K562 (cell line): ENCODE data around the gene RAB40B. TPM values are rescaled to one million over a fixed set of nuclear protein-coding genes. Genes with fewer than 3 reads are reported as not detected.

Experiments used
- ATAC-seq: fragments of 200-7000 bp; cut with Tn5 transposase; 3 replicates; pipeline ENCODE4 v1.9.1; 2020; ENCODE audit warnings: moderate library complexity
- BruUV-seq: library from RNA; stranded (reverse); fragments of 400-500 nt; replicated peaks from 2 replicates; lab custom pipeline; 2021; lab: Mats Ljungman, UMichigan
- CTCF ChIA-PET: fragments of 300-600 bp; formaldehyde crosslinking; extraction: SDS; loops from one replicate; lab custom pipeline; 2021; ENCODE audit warnings: low intra/inter-chr PET ratio; lab: Yijun Ruan, JAX
- POLR2A ChIA-PET: fragments of 300-600, 350-650 bp; sonication (Branson Sonifier 250); formaldehyde crosslinking; extraction: SDS; loops from one replicate; lab custom pipeline; 2021; ENCODE audit warnings: antibody characterized with exemption, inconsistent platforms; lab: Yijun Ruan, JAX
- DNase-seq, 4 experiments: peaks; one replicate each; pipeline versions ENCODE4 v3.0.0 to v3.0.0-alpha.2; 2011 to 2018; ENCODE audit warnings: low spot score in 3 of 4, mixed read lengths in 3 of 4; ENCODE audit errors: extremely low read depth in 1 of 4
- FAIRE-seq: peaks from 2 replicates; lab custom pipeline; 2011; peaks lifted over from hg19 to GRCh38; lab: Jason Lieb, UNC
- H2AFZ ChIP-seq: 2 replicates; pipeline ENCODE4 v1.6.0; 2011; ENCODE audit warnings: low read depth, low read length, control low read depth, inconsistent platforms
- H3K27ac ChIP-seq: fragments of 200-600 bp; 3 replicates; pipeline ENCODE4 v1.8.0; 2011; ENCODE audit warnings: low read depth, mild to moderate bottlenecking, control low read depth, inconsistent platforms, low read length, moderate library complexity, mixed read lengths; ENCODE audit errors: extremely low read depth
- H3K27me3 ChIP-seq, 2 experiments: fragments of 300-600 bp in 1 of 2; 2 replicates in 1 of 2; 3 replicates in 1 of 2; pipeline versions ENCODE4 v1.6.0 to v1.8.0; 2011; ENCODE audit warnings: inconsistent platforms in 2 of 2, low read length in 2 of 2, mild to moderate bottlenecking in 1 of 2, mixed read lengths in 1 of 2, moderate library complexity in 1 of 2; ENCODE audit not compliant: control insufficient read depth in 2 of 2, insufficient read depth in 2 of 2
- H3K36me3 ChIP-seq: fragments of 300-600 bp; 3 replicates; pipeline ENCODE4 v1.8.0; 2011; ENCODE audit warnings: mild to moderate bottlenecking, low read length, inconsistent platforms; ENCODE audit not compliant: control insufficient read depth, insufficient read depth
- H3K4me1 ChIP-seq, 2 experiments: fragments of 200-600 bp in 1 of 2; replicated peaks in 1 of 2; 2 replicates in 1 of 2; 3 replicates in 1 of 2; pipeline versions ENCODE4 v1.5.1 to v1.8.0; 2011; ENCODE audit warnings: inconsistent platforms in 2 of 2, low read length in 2 of 2, mild to moderate bottlenecking in 1 of 2, mixed read lengths in 1 of 2, moderate library complexity in 1 of 2; ENCODE audit not compliant: control insufficient read depth in 2 of 2, insufficient read depth in 2 of 2
- H3K4me2 ChIP-seq: 2 replicates; pipeline ENCODE4 v1.6.1; 2011; ENCODE audit warnings: low read length, control low read depth, inconsistent platforms, mixed read lengths; ENCODE audit not compliant: insufficient read depth
- H3K4me3 ChIP-seq: fragments of 200-600 bp; sonication (generic), shearing (Covaris generic); 2 replicates; pipeline ENCODE4 v1.5.1; 2016; ENCODE audit warnings: control low read depth, inconsistent platforms
- H3K79me2 ChIP-seq: fragments of 200-600 bp; 3 replicates; pipeline ENCODE4 v1.8.0; 2011; ENCODE audit warnings: low read length, inconsistent platforms; ENCODE audit not compliant: control insufficient read depth, insufficient read depth
- H3K9ac ChIP-seq, 2 experiments: 2 replicates each; pipeline versions ENCODE4 v1.6.0 to v1.6.1; 2011; ENCODE audit warnings: low read depth in 2 of 2, low read length in 2 of 2, control low read depth in 1 of 2, inconsistent platforms in 1 of 2, mild to moderate bottlenecking in 1 of 2, mixed read lengths in 1 of 2; ENCODE audit not compliant: insufficient read depth in 1 of 2
- H3K9me1 ChIP-seq: one replicate; pipeline ENCODE4 v1.6.0; 2011; ENCODE audit warnings: inconsistent platforms, mild to moderate bottlenecking, low read length, moderate library complexity; ENCODE audit not compliant: control insufficient read depth, insufficient read depth
- H3K9me3 ChIP-seq: replicated peaks from 2 replicates; pipeline ENCODE4 v1.5.1; 2011; ENCODE audit warnings: low read depth, low read length, inconsistent platforms; ENCODE audit not compliant: control insufficient read depth, insufficient read depth
- H4K20me1 ChIP-seq: replicated peaks from 2 replicates; pipeline ENCODE4 v1.6.1; 2011; ENCODE audit warnings: low read length, inconsistent platforms, mixed read lengths; ENCODE audit not compliant: control insufficient read depth, insufficient read depth
- AFF1 ChIP-seq, 2 experiments: fragments of 450-650 bp; IDR thresholded peaks; 2 replicates each; pipeline ENCODE4 v1.6.1; 2018; ENCODE audit warnings: mild to moderate bottlenecking in 2 of 2, low read depth in 1 of 2; ENCODE audit not compliant: partially characterized antibody in 2 of 2
- BHLHE40 ChIP-seq: IDR thresholded peaks from 2 replicates; pipeline ENCODE4 v1.6.1; 2011; ENCODE audit warnings: low read length, improper control_type of control experiment
- CHCHD3 ChIP-seq: fragments of 250-450 bp; sonication (Bioruptor Pico); IDR thresholded peaks from 2 replicates; pipeline ENCODE4 v2.1.2; 2022; ENCODE audit warnings: mild to moderate bottlenecking
- ETS2 ChIP-seq: IDR thresholded peaks from 2 replicates; pipeline ENCODE4 v1.6.1; 2016; ENCODE audit warnings: borderline replicate concordance, missing genetic modification characterization, mild to moderate bottlenecking, moderate library complexity, missing compliant biosample characterization; ENCODE audit not compliant: poor library complexity, severe bottlenecking
- FOXP1 ChIP-seq: sonication (generic); formaldehyde crosslinking; IDR thresholded peaks from 2 replicates; pipeline ENCODE4 v1.8.0; 2022; ENCODE audit warnings: mild to moderate bottlenecking, missing genetic modification reagents
- HDAC1 ChIP-seq, 2 experiments: fragments of 450-650 bp; IDR thresholded peaks; 2 replicates each; pipeline ENCODE4 v1.6.1; 2016 to 2017; ENCODE audit warnings: inconsistent platforms in 1 of 2, mild to moderate bottlenecking in 1 of 2, moderate library complexity in 1 of 2
- HEY1 ChIP-seq: fragments of 250-450 bp; sonication (Bioruptor Pico); IDR thresholded peaks from 2 replicates; pipeline ENCODE4 v1.5.0; 2020; ENCODE audit warnings: mild to moderate bottlenecking, moderate library complexity, borderline replicate concordance
- HMGN3 ChIP-seq: IDR thresholded peaks from 2 replicates; pipeline ENCODE4 v1.6.1; 2011; ENCODE audit warnings: borderline replicate concordance, low read depth, mild to moderate bottlenecking, mixed read lengths, low read length; ENCODE audit not compliant: insufficient read length; ENCODE audit errors: extremely low read depth
- KDM1A ChIP-seq, 2 experiments: fragments of 450-650 bp; IDR thresholded peaks; 2 replicates each; pipeline ENCODE4 v1.6.1; 2016; ENCODE audit warnings: mild to moderate bottlenecking in 2 of 2
- POLR3A ChIP-seq: IDR thresholded peaks from 2 replicates; pipeline ENCODE4 v1.6.1; 2011; ENCODE audit warnings: borderline replicate concordance, mild to moderate bottlenecking, moderate library complexity; ENCODE audit not compliant: insufficient read length, insufficient read depth; ENCODE audit errors: extremely low read depth
- PTRF ChIP-seq: fragments of 450-650 bp; IDR thresholded peaks from 2 replicates; pipeline ENCODE4 v1.6.1; 2016; ENCODE audit warnings: mild to moderate bottlenecking, missing genetic modification characterization, missing compliant biosample characterization
- RBFOX2 ChIP-seq: fragments of 200-400 bp; formaldehyde crosslinking; IDR thresholded peaks from 2 replicates; pipeline ENCODE4 v1.6.1; 2017; ENCODE audit warnings: low read depth, mild to moderate bottlenecking, low read length, moderate library complexity
- VEZF1 ChIP-seq: fragments of 200-800 bp; sonication (Bioruptor generic); IDR thresholded peaks from 2 replicates; pipeline ENCODE4 v1.6.1; 2017; ENCODE audit warnings: missing genetic modification characterization, missing compliant biosample characterization
- ZC3H4 ChIP-seq: sonication (generic); formaldehyde crosslinking; IDR thresholded peaks from 2 replicates; pipeline ENCODE4 v1.9.0; 2021; ENCODE audit warnings: missing genetic modification reagents, borderline replicate concordance
- ZFP36 ChIP-seq: fragments of 150-350 bp; IDR thresholded peaks from 2 replicates; pipeline ENCODE4 v1.6.1; 2018; ENCODE audit warnings: low read length, low read depth; ENCODE audit not compliant: partially characterized antibody
- ZNF431 ChIP-seq: sonication (generic); formaldehyde crosslinking; IDR thresholded peaks from 2 replicates; pipeline ENCODE4 v1.8.0; 2022; ENCODE audit warnings: mild to moderate bottlenecking, missing genetic modification reagents
- ZNF507 ChIP-seq: conservative IDR thresholded peaks from 2 replicates; pipeline ENCODE4 v1.6.1; 2017; ENCODE audit warnings: missing genetic modification characterization, missing compliant biosample characterization
- WGBS: fragments of 100-300 bp; shearing (Covaris generic); methylation state at CpG from one replicate; pipeline ENCODE4 v1.1.6; 2016; ENCODE audit warnings: low coverage, mixed read lengths; ENCODE audit not compliant: insufficient coverage; ENCODE audit errors: missing lambda C conversion rate; 5-methylcytosine and 5-hydroxymethylcytosine counted together
- in situ Hi-C: fragments of 300-500 bp; cut with MboI; formaldehyde crosslinking; loops from 4 replicates; pipeline ENCODE4 v1.15.0; 2018; ENCODE audit warnings: inconsistent platforms, mixed read lengths
- intact Hi-C: fragments of 100-400 bp; cut with micrococcal nuclease; formaldehyde crosslinking; loops from 2 replicates; pipeline ENCODE4 v1.14.2; 2022
- polyA plus RNA-seq, 8 experiments: library from polyadenylated mRNA; depleted of rRNA in 4 of 8; stranded (reverse) in 5 of 8; unstranded in 3 of 8; fragments of >200 nt; fragmentation: Nextera tagmentation in 2 of 8; fragmentation: Illumina TruSeq in 1 of 8; extraction: Ambion mirVana in 2 of 8; extraction: Trizol in 1 of 8; gene quantifications; 2 replicates each; pipeline versions ENCODE4 v1.2.1 to v1.2.3, GENCODE V29; 2011 to 2014; ENCODE audit warnings: inconsistent platforms in 1 of 8, missing spikeins in 1 of 8
- total RNA-seq, 7 experiments: library from RNA; depleted of rRNA in 6 of 7; stranded (reverse); fragments of >200 nt in 6 of 7; fragmentation: Illumina TruSeq in 2 of 7; extraction: Trizol in 2 of 7; gene quantifications; 2 replicates each; pipeline versions ENCODE4 v1.2.1 to v1.2.3, GENCODE V29; 2011 to 2021; ENCODE audit warnings: low replicate concordance in 1 of 7

The RAB40B gene
- total and polyA plus RNA-seq, 9 of the 15 experiments (the other 6 are each of a cell fraction or from before 2014, with no cell fraction given) = 0.13 to 4.6 (median 1.4) TPM

- TF ChIP-seq BHLHE40 (peak; percentile 65), HEY1 (CRISPR knock-in tag) (no peak), ZC3H4 (CRISPR knock-in tag) (peak; percentile 62; the same call in 1 of the 2 replicates), KDM1A (IDR thresholded peaks at IDR 0.05) (peak in 1 of 2 experiments; percentile 94; a peak in 2 of 4 replicates), ZNF431 (CRISPR knock-in tag) (peak; percentile 53; the same call in 1 of the 2 replicates), HMGN3 (peak; percentile 8), FOXP1 (no peak), HDAC1 (IDR thresholded peaks at IDR 0.05) (peak in 1 of 2 experiments; percentile 61; a peak in 2 of 4 replicates), VEZF1 (CRISPR knock-in tag) (peak; percentile 75)
These were observed 510 bp upstream of the RAB40B start (continued) for GRCh38 chr17:82698974-82699442.

- CTCF ChIA-PET = no interaction called here
- peak overlapping the region in 1 of 2 experiments; percentile 71; a peak in 2 of 4 replicates for H3K9ac ChIP-seq
- no peak for TF ChIP-seq ZNF507 (tag)
- no peak for TF ChIP-seq PTRF (tag)
- no peak for TF ChIP-seq CHCHD3
- no peak for TF ChIP-seq ETS2 (tag)
- TF ChIP-seq ZFP36 = no peak
- no peak for TF ChIP-seq AFF1 (IDR thresholded peaks at IDR 0.05; ENCODE audit: low read depth in 1 of 2, partially characterized antibody in 2 of 2)
- TF ChIP-seq POLR3A = no peak
- no peak for TF ChIP-seq RBFOX2
These were observed 762 bp downstream of the RAB40B start for GRCh38 chr17:82697808-82698064.

More at GRCh38 chr17:82697808-82698064, 762 bp downstream of the RAB40B start:
- POLR2A ChIA-PET = no interaction called here
- H3K36me3 ChIP-seq = no peaks in the 10 kb centered on the region
- intact Hi-C loops (no loop called here), in situ Hi-C loops (no loop called here)
- H3K79me2 ChIP-seq = no peaks in the 10 kb centered on the region
- H3K9me1 ChIP-seq = no peaks in the 10 kb centered on the region
- WGBS = 10% methylated on average over 8 of the region's 32 CpGs
- no TSS peak for BruUV-seq
- FAIRE-seq (no peak), ATAC-seq (no peak), DNase-seq (no peak)
- H3K4me3 ChIP-seq = peak overlapping the region; percentile 53
- peaks cover 0 to 36% of the 10 kb centered on the region in 2 experiments; a peak in 3 of 5 replicates for H3K4me1 ChIP-seq
- H4K20me1 ChIP-seq = 0 out of 2 replicates have a peak, but pooled peaks cover 2% of the 10 kb centered on the region
- no peak overlapping the region for H3K27ac ChIP-seq
- H2AFZ ChIP-seq = no peak overlapping the region
- no peak overlapping the region for H3K4me2 ChIP-seq
- H3K27me3 ChIP-seq = peaks cover 0 to 6% of the 10 kb centered on the region in 2 experiments; a peak in 2 of 5 replicates
- peaks cover 8% of the 10 kb centered on the region for H3K9me3 ChIP-seq
